Stimulated activated CD8-positive, alpha-beta memory T cell treated with anti-CD3 and anti-CD28 coated beads, Interleukin-15, amount 100 ng/mL, for 24 hours (primary cell): ENCODE results near the gene TENT5D.
"Not testable (repeated sequence)": the region's sequence is repeated elsewhere in the genome, so short reads cannot be mapped to it uniquely, and the experiment has no call there.

ENCODE experiments used
- DNase-seq: peaks from one replicate; pipeline ENCODE4 v3.0.0-alpha.2; 2020; ENCODE audit warnings: low read depth

The TENT5D gene

GRCh38 chrX:80420147-80420546, at the start of gene TENT5D:
TENT5D (plus strand) TSS chrX:80420447; CDS start chrX:80442540, 22,093 bp downstream.
- DNase-seq = no peak

GRCh38 chrX:80385651-80386050, 34.6 kb upstream of the TENT5D start:
- not testable (repeated sequence) for DNase-seq

- no peak for DNase-seq
These were observed 32.0 kb upstream of the TENT5D start for GRCh38 chrX:80388206-80388605.

- DNase-seq = no peak
These were observed 8.2 kb upstream of the TENT5D start for GRCh38 chrX:80412042-80412441.

- DNase-seq = no peak
These were observed 2.8 kb downstream of the TENT5D start for GRCh38 chrX:80423000-80423399.

DNA sequence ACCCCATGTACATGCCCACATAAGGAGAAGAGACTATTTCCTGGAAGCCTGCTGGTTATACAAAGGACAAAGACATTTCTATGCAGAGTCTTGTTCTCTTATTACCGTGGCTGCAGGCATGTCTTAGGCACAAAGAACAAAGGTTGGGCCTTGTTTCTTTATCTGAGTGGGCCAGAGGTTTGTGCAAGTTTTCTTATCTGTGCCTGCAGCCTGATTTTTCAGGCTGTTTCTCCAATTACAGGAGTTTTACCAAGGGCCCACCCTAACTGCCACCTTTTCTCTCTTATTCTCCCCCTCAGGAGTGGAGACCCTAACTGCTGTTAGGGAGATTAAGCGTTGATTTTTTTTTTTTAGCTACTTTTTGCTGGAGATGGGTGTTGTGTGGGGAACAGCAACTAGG, 3.5 kb downstream of the TENT5D start:
- no peak for DNase-seq

GRCh38 chrX:80430826-80431504, 10.7 kb downstream of the TENT5D start:
- DNase-seq = no peak

- DNase-seq = no peak
These were observed 11.2 kb downstream of the TENT5D start for GRCh38 chrX:80431505-80431832.

- no peak for DNase-seq
These were observed 12.2 kb downstream of the TENT5D start for GRCh38 chrX:80432441-80432840.

DNA sequence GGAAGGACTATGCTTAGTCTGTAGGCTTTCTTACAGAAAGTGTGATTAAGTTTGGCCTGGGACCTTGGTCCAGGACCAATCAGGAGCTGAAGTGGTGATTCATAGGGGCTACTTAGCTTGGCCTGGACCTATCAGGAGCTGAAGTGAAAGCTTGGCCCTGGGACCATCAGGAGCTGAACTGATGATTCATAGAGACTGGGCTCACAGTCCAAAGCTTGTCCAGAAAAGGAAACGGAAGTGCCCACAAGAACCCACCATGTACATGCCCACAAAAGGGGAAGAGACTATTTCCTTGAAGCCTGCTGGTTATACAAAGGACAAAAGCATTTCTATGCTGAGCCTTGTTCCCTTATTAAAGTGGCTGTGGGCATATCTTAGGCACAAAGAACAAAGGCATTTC, 12.6 kb downstream of the TENT5D start:
- DNase-seq = no peak

GRCh38 chrX:80468166-80468565, 47.9 kb downstream of the TENT5D start:
- not testable (repeated sequence) for DNase-seq

DNA sequence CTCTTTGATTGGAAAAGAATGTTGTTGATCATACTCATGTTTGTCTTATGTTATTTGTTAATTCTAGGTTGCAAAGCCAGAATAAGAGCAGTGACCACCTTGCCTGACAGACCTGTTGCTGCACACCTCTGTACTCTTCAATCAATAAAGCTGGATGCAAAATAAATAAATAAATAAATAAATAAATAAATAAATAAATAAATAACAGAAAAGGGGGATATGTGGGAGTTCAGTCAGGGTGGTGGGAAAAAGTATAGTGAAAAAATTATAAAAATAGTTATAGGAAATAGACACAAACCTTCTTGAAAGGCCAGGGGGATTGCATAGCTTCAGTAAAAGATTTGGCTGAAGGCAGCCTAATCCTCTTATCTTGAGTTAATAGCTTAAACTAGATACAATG, 51.3 kb downstream of the TENT5D start:
- no peak for DNase-seq

GRCh38 chrX:80485543-80485942, 65.3 kb downstream of the TENT5D start:
- DNase-seq = no peak

DNA sequence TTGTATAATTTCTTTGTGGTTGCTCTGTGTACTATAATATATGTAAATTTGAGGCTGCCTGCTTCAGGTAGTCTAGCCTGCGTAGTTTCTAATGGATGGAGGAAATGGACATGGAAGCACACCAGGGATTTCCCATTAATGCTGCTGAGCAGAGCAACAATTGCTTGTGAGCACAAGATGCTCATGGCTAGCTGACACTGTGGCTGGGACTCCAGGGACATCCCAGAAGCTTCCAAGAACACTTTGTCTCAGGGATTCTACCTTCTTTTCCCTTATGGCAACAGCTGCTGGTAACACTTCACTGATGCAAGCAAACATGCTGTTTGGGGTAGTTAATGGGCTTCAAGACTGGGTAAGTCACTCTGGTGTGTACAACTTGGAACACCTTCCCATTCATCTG, 66.1 kb downstream of the TENT5D start:
- no peak for DNase-seq

DNA sequence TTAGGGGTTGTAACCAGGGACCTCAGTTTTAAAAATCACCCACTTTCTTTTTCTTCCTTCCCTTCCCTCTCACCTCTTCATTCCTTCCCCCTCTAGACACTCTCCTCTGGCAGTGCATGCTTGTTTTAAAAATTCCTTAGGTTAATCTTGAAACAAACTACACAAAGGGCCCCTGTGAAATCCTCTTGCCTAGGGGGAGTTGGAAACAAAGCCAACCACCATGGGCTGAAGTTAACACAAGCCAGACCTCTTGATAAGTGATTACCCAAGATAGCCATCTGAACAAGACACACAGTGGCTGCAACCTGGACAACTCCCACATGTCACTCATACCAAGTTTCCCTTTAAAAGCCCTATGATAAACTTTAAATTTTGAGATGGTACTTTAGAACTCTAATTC, 68.9 kb downstream of the TENT5D start:
- DNase-seq = no peak
